Right renal cortex interstitium (tissue), 3 donors: ENCODE data around the gene DVL1. TPM values are rescaled to one million over a fixed set of nuclear protein-coding genes. Genes with fewer than 3 reads are reported as not detected.
"Not testable (repeated sequence)": the region's sequence is repeated elsewhere in the genome, so short reads cannot be mapped to it uniquely, and the experiment has no call there.

Experiments
- DNase-seq, 3 donors: peaks; one replicate each; pipeline ENCODE4 v3.0.0-alpha.2; 2013; ENCODE audit warnings: low read depth in 3 of 3, low spot score in 2 of 3
- polyA plus RNA-seq, 3 donors: library from polyadenylated mRNA; unstranded; fragments of 120-200 nt; gene quantifications; one replicate each; pipeline ENCODE4 v1.2.1, GENCODE V29; 2013; ENCODE audit not compliant: insufficient read length in 3 of 3

Gene DVL1
- polyA plus RNA-seq, 3 donors: 21.5 to 27.5 (median 24.5) TPM

GRCh38 chr1:1373815-1374588 lies 24.8 kb upstream of the DVL1 start:
- no peak for DNase-seq

GRCh38 chr1:1373051-1373814 lies 24.0 kb upstream of the DVL1 start:
- no peak for DNase-seq

DNA sequence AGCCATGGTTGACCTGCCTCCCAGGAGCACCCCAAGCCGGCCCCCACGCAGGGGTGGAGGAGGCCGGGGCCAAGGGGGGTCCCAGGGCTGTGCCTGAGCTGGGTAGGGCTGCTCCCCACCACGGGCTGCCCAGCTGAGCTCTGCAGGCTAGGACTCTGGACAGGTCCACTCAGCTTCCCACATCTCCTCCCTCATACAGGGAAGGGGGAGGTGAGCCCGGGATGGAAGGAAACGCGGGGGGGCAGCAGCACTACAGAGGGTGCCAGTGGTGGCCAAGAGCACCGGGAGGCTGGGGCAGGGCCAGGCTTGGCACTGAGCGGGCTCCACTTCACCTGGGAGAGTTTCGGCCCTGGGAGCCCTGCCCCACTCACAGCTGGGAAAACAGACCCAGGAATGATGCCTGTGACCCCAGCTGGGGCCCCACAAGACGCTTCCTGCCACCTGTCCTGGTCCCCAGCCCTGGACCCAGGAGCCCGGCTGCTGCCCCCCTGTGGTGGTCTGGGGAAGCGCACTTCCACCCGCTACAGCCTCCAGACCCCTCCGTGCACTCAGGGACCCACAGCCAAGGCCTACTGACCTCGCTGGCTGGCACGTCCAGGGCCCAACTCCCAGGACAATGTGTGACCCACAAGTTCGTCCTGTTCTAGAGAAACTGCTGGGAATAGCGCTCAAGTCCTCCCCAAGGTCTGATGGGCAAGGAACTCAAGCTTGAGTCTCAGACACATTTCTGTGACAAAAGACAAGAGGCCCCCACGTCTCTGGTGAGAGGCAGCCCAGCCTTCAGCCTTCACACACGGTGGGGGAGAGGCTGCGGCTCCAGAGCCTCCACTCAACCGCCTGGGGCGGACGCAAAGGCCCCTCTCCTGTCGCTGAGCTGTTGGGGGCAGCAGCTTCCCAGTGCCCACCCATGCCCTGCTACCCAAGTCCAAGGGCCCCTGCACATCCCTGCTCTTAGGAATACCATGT lies 22.8 kb upstream of the DVL1 start:
- DNase-seq: no peak

DNA sequence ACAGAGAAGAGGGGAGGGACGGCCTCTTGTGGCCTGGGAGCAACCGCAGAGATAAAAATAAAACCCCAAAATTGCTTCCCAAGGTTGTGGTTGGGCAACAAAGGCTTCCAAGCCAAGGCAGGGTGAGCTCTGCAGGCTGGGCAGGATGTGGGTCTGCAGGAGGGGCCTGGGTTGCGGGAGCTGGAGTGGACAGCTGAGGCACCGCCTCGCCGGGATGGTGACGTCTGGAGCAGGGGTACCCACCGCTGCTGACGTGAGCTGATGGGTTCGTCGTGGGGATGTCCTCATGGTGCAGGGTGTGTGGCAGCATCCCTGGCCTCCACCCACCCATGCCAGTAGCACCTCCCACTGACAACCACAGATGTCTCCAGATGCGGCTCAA lies 22.1 kb upstream of the DVL1 start:
- DNase-seq: no peak

DNA sequence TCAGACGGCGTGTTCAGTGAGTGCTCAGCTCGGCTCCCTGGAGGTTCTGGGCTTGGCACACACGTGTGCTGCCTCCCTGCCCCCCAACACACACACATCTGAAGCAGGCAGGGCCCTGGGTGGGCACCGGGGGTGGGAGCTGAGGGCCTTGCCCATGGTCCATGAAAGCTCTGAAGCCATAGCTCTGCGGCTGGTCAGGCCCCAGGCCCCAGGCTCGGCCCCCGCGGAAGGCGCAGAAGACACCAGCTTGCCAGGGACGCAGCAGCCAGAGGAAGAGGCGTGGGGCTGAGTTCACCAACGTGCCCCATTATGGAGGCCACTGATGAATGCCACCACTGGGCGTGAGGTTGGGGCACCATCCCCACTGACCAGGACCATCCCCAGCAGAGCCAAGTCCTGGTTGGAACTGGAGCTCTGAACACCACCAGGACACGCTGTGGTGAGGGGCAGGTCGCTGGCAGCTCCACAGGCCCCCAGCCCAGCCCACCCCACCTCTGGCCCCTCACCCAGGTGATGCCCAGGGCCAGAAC lies 21.6 kb upstream of the DVL1 start:
- no peak for DNase-seq

DNA sequence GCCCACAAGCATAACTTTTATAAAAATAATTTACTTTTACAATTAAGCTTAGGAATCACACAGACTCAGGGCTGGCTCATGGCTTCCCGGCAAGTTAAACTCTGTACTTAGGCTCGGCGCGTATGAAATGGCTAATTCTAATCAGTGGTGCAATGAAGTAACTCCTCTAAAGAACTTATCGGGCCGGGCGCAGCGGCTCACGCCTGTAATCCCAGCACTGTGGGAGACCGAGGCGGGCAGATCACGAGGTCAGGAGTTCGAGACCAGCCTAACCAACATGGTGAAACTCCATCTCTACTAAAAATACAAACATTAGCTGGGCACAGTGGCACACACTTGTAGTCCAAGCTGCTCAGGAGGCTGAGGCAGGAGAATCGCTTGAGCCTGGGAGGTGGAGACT lies 20.9 kb upstream of the DVL1 start:
- not testable (repeated sequence) for DNase-seq

- DNase-seq: no peak
Observed at GRCh38 chr1:1367315-1367714, 18.1 kb upstream of the DVL1 start.

- DNase-seq: no peak
Observed at GRCh38 chr1:1366699-1367066, 17.5 kb upstream of the DVL1 start.

GRCh38 chr1:1365875-1366698 lies 16.9 kb upstream of the DVL1 start:
- no peak for DNase-seq

DNA sequence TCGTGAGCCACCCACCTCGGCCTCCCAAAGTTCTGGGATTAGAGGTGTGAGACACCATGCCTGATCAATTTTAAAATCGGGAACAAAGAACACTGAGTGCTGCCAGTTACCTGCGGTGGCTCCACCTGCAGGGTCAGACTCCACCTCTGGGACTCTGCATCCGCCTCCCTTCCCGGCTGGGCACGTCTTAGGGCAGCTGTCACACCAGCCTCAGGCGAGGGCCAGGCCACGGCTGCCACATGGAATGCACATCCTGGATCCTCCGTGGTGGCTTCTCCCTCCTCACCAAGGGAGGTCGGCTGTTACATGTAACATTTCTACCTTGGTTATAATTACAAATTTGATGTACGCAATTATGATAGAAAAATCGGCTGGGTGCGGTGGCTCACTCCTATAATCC lies 15.0 kb upstream of the DVL1 start:
- DNase-seq: no peak

DNA sequence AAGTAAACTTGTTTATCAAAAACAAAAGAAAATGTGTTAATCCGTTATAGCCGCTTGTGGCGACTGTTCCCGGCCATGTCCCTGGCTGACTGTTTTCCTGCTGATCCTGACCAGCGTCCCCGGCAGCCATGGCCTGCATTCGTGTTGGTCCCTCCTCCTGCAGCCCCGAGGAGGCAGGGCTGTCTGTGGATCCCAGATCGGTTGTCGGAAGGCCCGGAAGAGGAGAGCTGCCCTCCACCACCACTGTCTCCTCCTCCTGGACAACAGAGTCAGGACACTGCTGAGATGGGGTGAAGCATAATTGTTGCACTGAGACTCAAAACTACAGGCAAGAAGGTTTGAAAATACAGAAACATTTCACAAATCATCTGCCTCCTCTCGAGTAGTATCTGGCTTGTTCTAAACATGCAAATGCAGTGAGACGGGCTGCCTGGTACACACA lies 12.8 kb upstream of the DVL1 start:
- DNase-seq: no peak

- no peak for DNase-seq
Observed at GRCh38 chr1:1361233-1361981, 12.2 kb upstream of the DVL1 start.

DNA sequence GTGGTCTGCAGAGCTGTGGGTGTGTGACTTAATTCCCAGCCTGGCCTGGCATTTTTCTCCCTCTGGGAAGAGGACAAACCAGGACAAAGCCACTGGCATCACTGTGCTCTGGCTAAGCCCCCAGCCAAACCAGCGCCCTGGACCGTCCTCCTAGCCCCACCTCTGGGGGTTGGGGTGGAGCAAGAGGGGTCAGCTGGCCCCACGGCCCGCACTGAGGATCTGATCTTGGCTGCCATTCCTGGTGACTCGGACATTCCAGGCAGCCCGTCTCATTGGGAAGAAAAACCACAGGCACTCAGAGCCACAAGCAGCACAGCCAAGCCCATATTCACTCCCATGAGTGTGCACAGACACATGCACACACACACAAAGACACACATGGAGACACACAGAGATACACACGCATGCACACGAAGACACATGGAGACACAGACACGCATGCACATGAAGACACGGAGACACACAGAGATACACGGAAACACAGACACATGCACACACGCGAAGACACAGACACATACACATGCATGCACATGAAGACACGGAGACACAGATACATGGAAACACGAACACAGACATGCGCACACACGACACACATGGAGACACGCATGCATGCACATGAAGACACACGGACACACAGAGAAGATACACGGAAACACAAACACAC lies 11.4 kb upstream of the DVL1 start:
- no peak for DNase-seq

GRCh38 chr1:1359664-1360468 lies 10.6 kb upstream of the DVL1 start:
- no peak for DNase-seq

DNA sequence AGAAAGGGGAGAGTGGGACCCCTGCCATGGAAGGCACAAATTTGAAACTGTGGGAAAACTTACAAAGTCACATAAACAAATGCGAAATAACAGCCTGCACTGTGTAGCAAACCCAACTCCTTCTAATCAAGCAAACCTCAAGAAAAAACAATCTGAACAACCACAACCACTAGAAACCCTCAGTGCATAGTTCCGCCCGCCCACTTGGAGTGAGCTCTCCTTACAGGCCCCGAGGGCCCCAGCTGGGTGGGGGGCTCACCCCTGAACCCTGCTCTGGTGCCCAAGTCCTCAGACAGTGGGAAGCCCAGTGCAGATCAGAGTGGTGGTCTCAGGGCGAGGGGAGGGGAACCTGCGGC lies 10.1 kb upstream of the DVL1 start:
- DNase-seq: no peak

DNA sequence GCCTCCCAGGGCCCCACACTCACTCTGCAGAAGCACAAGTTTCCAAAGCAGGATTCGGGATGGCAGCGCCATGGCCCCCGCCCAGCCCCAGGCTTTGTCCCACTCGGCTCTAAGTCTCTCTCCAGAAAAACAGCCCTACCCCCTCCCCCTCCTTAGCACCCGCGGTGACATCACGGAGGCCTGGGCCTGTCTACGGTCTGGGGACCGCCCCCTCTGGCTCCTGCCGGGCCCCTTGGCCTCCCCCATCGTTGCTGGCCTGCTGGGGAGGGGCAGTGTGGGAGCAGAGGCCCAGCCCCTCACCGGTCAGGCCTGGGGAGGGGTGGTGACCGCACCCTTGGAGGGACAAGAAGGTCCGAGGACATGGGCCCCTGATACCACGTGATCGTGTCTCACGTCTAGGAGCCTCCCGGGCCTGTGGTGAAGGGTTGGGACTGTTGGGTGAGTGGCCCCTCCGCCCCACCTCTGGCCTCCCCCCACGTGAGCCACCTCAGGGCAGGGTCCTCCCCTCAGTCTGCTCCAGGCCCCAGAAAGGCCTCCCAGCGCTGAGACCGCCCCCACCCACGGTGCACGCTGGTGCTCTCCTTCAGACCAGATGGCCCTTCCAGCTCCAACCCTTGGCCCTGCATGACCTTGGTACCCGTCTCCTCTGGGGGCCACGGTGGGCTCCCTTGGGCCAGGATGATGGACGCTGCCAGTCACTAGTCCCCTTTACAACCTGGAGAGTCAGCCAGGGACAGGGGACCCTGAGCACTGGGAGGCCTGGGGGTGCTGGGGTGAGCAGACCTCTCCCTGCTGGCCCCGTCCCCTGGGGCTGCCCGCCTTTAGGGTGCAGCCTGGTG lies 9.4 kb upstream of the DVL1 start, which contains the start of gene MXRA8:
Gene MXRA8, minus strand, starts transcription at position 123 of the 839 bp plus-strand sequence. Its CDS starts 51 bp downstream, at position 72.
- DNase-seq: no peak

GRCh38 chr1:1357871-1358432 lies 8.7 kb upstream of the DVL1 start:
- no peak for DNase-seq
